A549 (cell line): Measurements from ENCODE around the gene TEX55. TPM values are rescaled to one million over a fixed set of nuclear protein-coding genes. Genes with fewer than 3 reads are reported as not detected.

Source experiments
- ATAC-seq, 2 experiments: fragments of 200-7000 bp in 1 of 2; fragments of >200 bp in 1 of 2; cut with Nextera tagmentation in 1 of 2; cut with Tn5 transposase in 1 of 2; 3 replicates each; pipeline versions ENCODE4 v1.8.0 to v1.9.1; 2018 to 2020; ENCODE audit warnings: mild to moderate bottlenecking in 1 of 2, moderate library complexity in 1 of 2
- CTCF ChIA-PET: fragments of 300-600 bp; sonication (Branson Sonifier 250); formaldehyde crosslinking; extraction: SDS; loops from one replicate; lab custom pipeline; 2021; ENCODE audit warnings: antibody characterized with exemption, inconsistent platforms; lab: Yijun Ruan, JAX
- POLR2A ChIA-PET: fragments of 350-600 bp; formaldehyde crosslinking; extraction: SDS; loops from one replicate; lab custom pipeline; 2021; ENCODE audit warnings: antibody characterized with exemption, inconsistent platforms; lab: Yijun Ruan, JAX
- DNase-seq, 2 experiments: peaks; one replicate each; pipeline versions ENCODE4 v3.0.0 to v3.0.0-alpha.2; 2011 to 2016; ENCODE audit warnings: low read depth in 1 of 2, low spot score in 1 of 2
- FAIRE-seq: peaks from 2 replicates; lab custom pipeline; 2011; peaks lifted over from hg19 to GRCh38; lab: Jason Lieb, UNC
- H3K27ac ChIP-seq, 2 experiments: fragments of >200 bp; sonication (Bioruptor Twin); formaldehyde crosslinking; 3 replicates each; pipeline ENCODE4 v1.5.1; 2016 to 2017
- H3K4me1 ChIP-seq: fragments of >200 bp; sonication (Bioruptor Twin); formaldehyde crosslinking; 3 replicates; pipeline ENCODE4 v1.6.1; 2016
- H3K4me2 ChIP-seq: fragments of >200 bp; sonication (Bioruptor Twin); formaldehyde crosslinking; 3 replicates; pipeline ENCODE4 v1.6.1; 2016
- H3K4me3 ChIP-seq: fragments of >200 bp; sonication (Bioruptor Twin); formaldehyde crosslinking; 3 replicates; pipeline ENCODE4 v1.5.1; 2016
- H3K9me3 ChIP-seq: fragments of >200 bp; sonication (Bioruptor Twin); formaldehyde crosslinking; 3 replicates; pipeline ENCODE4 v1.6.1; 2016
- BHLHE40 ChIP-seq: IDR thresholded peaks from 2 replicates; pipeline ENCODE4 v1.6.1; 2012; ENCODE audit warnings: low read depth, low read length, inconsistent platforms
- CBX2 ChIP-seq: fragments of 200-600 bp; sonication (generic); IDR thresholded peaks from 2 replicates; pipeline ENCODE4 v1.6.1; 2016; ENCODE audit warnings: low read depth, mild to moderate bottlenecking, borderline replicate concordance
- CBX8 ChIP-seq: fragments of 200-600 bp; sonication (generic); IDR thresholded peaks from 2 replicates; pipeline ENCODE4 v1.6.1; 2016
- CHD2 ChIP-seq: fragments of 150-350 bp; IDR thresholded peaks from 2 replicates; pipeline ENCODE4 v1.6.1; 2014; ENCODE audit warnings: low read length; ENCODE audit not compliant: partially characterized antibody
- EHF ChIP-seq: fragments of 250-450 bp; sonication (Bioruptor Pico); IDR thresholded peaks from 2 replicates; pipeline ENCODE4 v1.5.0; 2020; ENCODE audit warnings: mild to moderate bottlenecking
- EP300 ChIP-seq, 2 experiments: fragments of >200 bp; sonication (Bioruptor Twin); formaldehyde crosslinking; IDR thresholded peaks; 2 replicates in 1 of 2; 3 replicates in 1 of 2; pipeline ENCODE4 v1.6.1; 2016 to 2017
- ESRRA ChIP-seq: fragments of 150-350 bp; IDR thresholded peaks from 2 replicates; pipeline ENCODE4 v1.6.1; 2014; ENCODE audit warnings: mild to moderate bottlenecking, low read length, borderline replicate concordance
- FOSL2 ChIP-seq, 2 experiments: fragments of 450-650 bp in 1 of 2; fragments of >200 bp in 1 of 2; sonication (Bioruptor Twin) in 1 of 2; formaldehyde crosslinking; IDR thresholded peaks; 2 replicates each; pipeline versions ENCODE4 v1.5.0 to v1.6.1; 2016 to 2020; ENCODE audit warnings: mild to moderate bottlenecking in 1 of 2, moderate library complexity in 1 of 2
- HDAC2 ChIP-seq: fragments of 200-600 bp; sonication (generic); IDR thresholded peaks from 2 replicates; pipeline ENCODE4 v1.6.1; 2016
- HES2 ChIP-seq: fragments of >200 bp; sonication (Bioruptor Twin); formaldehyde crosslinking; IDR thresholded peaks from 2 replicates; pipeline ENCODE4 v1.6.1; 2016
- HMGXB4 ChIP-seq: fragments of 250-450 bp; sonication (Bioruptor Pico); IDR thresholded peaks from 2 replicates; pipeline ENCODE4 v1.5.0; 2021; ENCODE audit warnings: mild to moderate bottlenecking, moderate library complexity, borderline replicate concordance
- HOXB13 ChIP-seq: fragments of 250-450 bp; sonication (Bioruptor Pico); IDR thresholded peaks from 2 replicates; pipeline ENCODE4 v1.5.0; 2020; ENCODE audit warnings: low read depth, mild to moderate bottlenecking, moderate library complexity
- HOXB5 ChIP-seq: fragments of 250-450 bp; sonication (Bioruptor Pico); IDR thresholded peaks from 2 replicates; pipeline ENCODE4 v1.5.0; 2020; ENCODE audit warnings: mild to moderate bottlenecking, moderate library complexity
- JUN ChIP-seq, 2 experiments: fragments of >200 bp; sonication (Bioruptor Twin); formaldehyde crosslinking; IDR thresholded peaks; 2 replicates in 1 of 2; 3 replicates in 1 of 2; pipeline ENCODE4 v1.6.1; 2016 to 2017
- JUNB ChIP-seq: fragments of >200 bp; sonication (Bioruptor Twin); formaldehyde crosslinking; IDR thresholded peaks from 2 replicates; pipeline ENCODE4 v1.6.1; 2016
- KDM5A ChIP-seq: fragments of 200-600 bp; sonication (generic); IDR thresholded peaks from 2 replicates; pipeline ENCODE4 v1.6.1; 2016; ENCODE audit warnings: antibody characterized with exemption, mild to moderate bottlenecking
- MAX ChIP-seq: IDR thresholded peaks from 2 replicates; pipeline ENCODE4 v1.6.1; 2012
- MAZ ChIP-seq: fragments of 150-350 bp; IDR thresholded peaks from 2 replicates; pipeline ENCODE4 v1.6.1; 2014; ENCODE audit warnings: antibody characterized with exemption, low read depth, low read length, borderline replicate concordance
- MYC ChIP-seq: IDR thresholded peaks from 2 replicates; pipeline ENCODE4 v1.6.1; 2012; ENCODE audit warnings: mild to moderate bottlenecking, inconsistent platforms, low read length, improper control_type of control experiment, borderline replicate concordance
- PHF8 ChIP-seq: fragments of 200-600 bp; sonication (generic); IDR thresholded peaks from 2 replicates; pipeline ENCODE4 v1.6.1; 2016; ENCODE audit warnings: low read depth, mild to moderate bottlenecking, antibody characterized with exemption, moderate library complexity, borderline replicate concordance
- POLR2A ChIP-seq: IDR thresholded peaks from 2 replicates; pipeline ENCODE4 v1.6.1; 2012; ENCODE audit warnings: mild to moderate bottlenecking, low read length
- POLR2AphosphoS2 ChIP-seq: conservative IDR thresholded peaks from 2 replicates; pipeline ENCODE4 v1.6.1; 2012; ENCODE audit warnings: low read length, improper control_type of control experiment, inconsistent platforms
- RARB ChIP-seq: fragments of 250-450 bp; sonication (Bioruptor Pico); IDR thresholded peaks from 2 replicates; pipeline ENCODE4 v1.8.0; 2021; ENCODE audit warnings: mild to moderate bottlenecking, moderate library complexity
- RCOR1 ChIP-seq: fragments of 150-350 bp; IDR thresholded peaks from 2 replicates; pipeline ENCODE4 v1.6.1; 2014; ENCODE audit warnings: antibody characterized with exemption, low read length, low read depth
- REST ChIP-seq: fragments of 200-600 bp; sonication (generic); IDR thresholded peaks from 2 replicates; pipeline ENCODE4 v1.6.1; 2016; ENCODE audit warnings: antibody characterized with exemption, mild to moderate bottlenecking, moderate library complexity
- RFX5 ChIP-seq: fragments of 450-650 bp; IDR thresholded peaks from 2 replicates; pipeline ENCODE4 v1.7.1; 2014; ENCODE audit warnings: antibody characterized with exemption, mild to moderate bottlenecking, moderate library complexity
- RNF2 ChIP-seq: fragments of 200-600 bp; sonication (generic); IDR thresholded peaks from 2 replicates; pipeline ENCODE4 v1.6.1; 2016; ENCODE audit warnings: low read depth, mild to moderate bottlenecking, antibody characterized with exemption, moderate library complexity, borderline replicate concordance
- SREBF2 ChIP-seq: fragments of 450-650 bp; IDR thresholded peaks from 2 replicates; pipeline ENCODE4 v1.6.1; 2014; ENCODE audit warnings: mild to moderate bottlenecking, moderate library complexity
- TFCP2L1 ChIP-seq: fragments of 250-450 bp; sonication (Bioruptor Pico); IDR thresholded peaks from 2 replicates; pipeline ENCODE4 v1.5.0; 2021; ENCODE audit warnings: mild to moderate bottlenecking
- TP53 ChIP-seq: fragments of 250-450 bp; sonication (Bioruptor Pico); IDR thresholded peaks from 2 replicates; pipeline ENCODE4 v1.5.0; 2021; ENCODE audit warnings: mild to moderate bottlenecking, moderate library complexity
- USF2 ChIP-seq: fragments of 450-650 bp; IDR thresholded peaks from 2 replicates; pipeline ENCODE4 v1.6.1; 2014; ENCODE audit warnings: antibody characterized with exemption
- ZC3H11A ChIP-seq: fragments of 450-650 bp; IDR thresholded peaks from 2 replicates; pipeline ENCODE4 v1.6.1; 2014; ENCODE audit warnings: antibody characterized with exemption, mild to moderate bottlenecking
- ZFP36 ChIP-seq: fragments of 450-650 bp; IDR thresholded peaks from 2 replicates; pipeline ENCODE4 v1.6.1; 2014; ENCODE audit warnings: borderline replicate concordance; ENCODE audit not compliant: partially characterized antibody
- ZNF302 ChIP-seq: fragments of 250-450 bp; sonication (Bioruptor Pico); IDR thresholded peaks from 2 replicates; pipeline ENCODE4 v1.9.0; 2021; ENCODE audit warnings: inconsistent platforms, mild to moderate bottlenecking, moderate library complexity
- ZSCAN20 ChIP-seq: fragments of 250-450 bp; sonication (Bioruptor Pico); IDR thresholded peaks from 2 replicates; pipeline ENCODE4 v1.8.0; 2022; ENCODE audit warnings: mild to moderate bottlenecking, moderate library complexity
- WGBS: methylation state at CpG from one replicate; pipeline ENCODE4 v1.1.6; 2017; ENCODE audit errors: missing lambda C conversion rate; 5-methylcytosine and 5-hydroxymethylcytosine counted together
- polyA plus RNA-seq, 4 experiments: library from polyadenylated mRNA; depleted of rRNA in 3 of 4; stranded (reverse); fragments of >200 nt; fragmentation: RNase III in 1 of 4; extraction: RNeasy Plus Mini Kit Qiagen cat#74134 plus additional on column Dnase treatment in 1 of 4; gene quantifications; 2 replicates in 3 of 4; 3 replicates in 1 of 4; pipeline ENCODE4 v1.2.3, GENCODE V29; 2011 to 2017

The TEX55 gene
- polyA plus RNA-seq, 2 of the 4 experiments (the other 2 are of a cell fraction): 0.08 TPM; not detected in 1

- H3K9me3 ChIP-seq: no peaks in the 10 kb centered on the region
- H3K27ac ChIP-seq: peak overlapping the region; percentile 91 to 96
- under 1% methylated on average over 10 of the region's 10 CpGs for WGBS
- H3K4me1 ChIP-seq: peaks cover 63% of the 10 kb centered on the region
- peak overlapping the region; percentile 19; the same call in 2 of the 3 replicates for H3K4me3 ChIP-seq
- FAIRE-seq (peak; percentile 95), DNase-seq (peak; percentile 76 to 96), ATAC-seq (peak; percentile 91)
- CTCF ChIA-PET: interaction anchor here (0.7 to 1.7 kb wide), 6 partner anchors 9 to 142 kb away, joined by 3 to 6 read pairs (median 4); partner anchors contain the start of genes B4GALT4, IGSF11 and TEX55
- POLR2A ChIA-PET: interaction anchor here (1.7 kb wide), 1 partner anchor 65 kb away, joined by 8 read pairs; the partner anchor contains the start of gene B4GALT4
- peak overlapping the region; percentile 86 for H3K4me2 ChIP-seq
- TF ChIP-seq REST (no peak), FOSL2 (IDR thresholded peaks at IDR 0.05) (no peak), FOSL2 (CRISPR knock-in tag; IDR thresholded peaks at IDR 0.05) (peak; percentile 76; the same call in 1 of the 2 replicates), KDM5A (no peak), TFCP2L1 (CRISPR knock-in tag) (no peak), CHD2 (no peak), PHF8 (no peak), RNF2 (no peak), ESRRA (no peak), MYC (0 out of 2 replicates have a peak, but pooled peaks have one; percentile 25), RFX5 (no peak), HMGXB4 (no peak; the same call in 1 of the 2 replicates), ZSCAN20 (CRISPR knock-in tag) (no peak), HDAC2 (no peak), POLR2A (peak; percentile 26; the same call in 1 of the 2 replicates), ZFP36 (no peak), JUNB (peak; percentile 68), RCOR1 (no peak), HES2 (no peak), HOXB13 (CRISPR knock-in tag) (0 out of 2 replicates have a peak, but pooled peaks have one; percentile 4), EHF (CRISPR knock-in tag) (no peak), HOXB5 (CRISPR knock-in tag) (no peak), TP53 (CRISPR knock-in tag) (no peak), MAZ (no peak), BHLHE40 (no peak), ZC3H11A (no peak), CBX2 (no peak), JUN (IDR thresholded peaks at IDR 0.05) (peak; percentile 54 to 75; a peak in 3 of 5 replicates), MAX (peak; percentile 54), EP300 (IDR thresholded peaks at IDR 0.05) (peak; percentile 26 to 59; a peak in 2 of 5 replicates), CBX8 (no peak), RARB (no peak), POLR2AphosphoS2 (no peak), SREBF2 (no peak), USF2 (no peak), ZNF302 (no peak)
These were observed 30.1 kb downstream of the TEX55 start for GRCh38 chr3:119175872-119176756.
